ENCODE data around the gene TRPV4. TPM values are rescaled to one million over a fixed set of nuclear protein-coding genes. Genes with fewer than 3 reads are reported as not detected.

TRPV4 gene
- total RNA-seq, 1 experiment from 2014 or later: 0.34 TPM

- DNase-seq (ENCODE audit: low read depth): peak; percentile 62
Measured at GRCh38 chr12:109763201-109763841, 69.9 kb downstream of the TRPV4 start.

- no peak for DNase-seq (ENCODE audit: low read depth)
Measured at GRCh38 chr12:109762673-109763191, 70.5 kb downstream of the TRPV4 start.

GRCh38 chr12:109762071-109762672, 71.0 kb downstream of the TRPV4 start:
- DNase-seq (ENCODE audit: low read depth): no peak

GRCh38 chr12:109760930-109761921, 72.0 kb downstream of the TRPV4 start:
- no peak for DNase-seq (ENCODE audit: low read depth)

- DNase-seq (ENCODE audit: low read depth): peak; percentile 23
Measured at GRCh38 chr12:109760031-109760929, 72.9 kb downstream of the TRPV4 start.

GRCh38 chr12:109759595-109759994, 73.6 kb downstream of the TRPV4 start:
- no peak for DNase-seq (ENCODE audit: low read depth)

- DNase-seq (ENCODE audit: low read depth): no peak
Measured at GRCh38 chr12:109758426-109759420, 74.5 kb downstream of the TRPV4 start.

GRCh38 chr12:109757671-109758265, 75.4 kb downstream of the TRPV4 start:
- no peak for DNase-seq (ENCODE audit: low read depth)

- no peak for DNase-seq (ENCODE audit: low read depth)
Measured at GRCh38 chr12:109756457-109756856, 76.7 kb downstream of the TRPV4 start.

- no peak for DNase-seq (ENCODE audit: low read depth)
Measured at GRCh38 chr12:109753959-109754358, 79.2 kb downstream of the TRPV4 start.

GRCh38 chr12:109753054-109753401, 80.2 kb downstream of the TRPV4 start:
- DNase-seq (ENCODE audit: low read depth): no peak

GRCh38 chr12:109752117-109753053, 80.8 kb downstream of the TRPV4 start:
- no peak for DNase-seq (ENCODE audit: low read depth)

GRCh38 chr12:109744986-109745942, 87.9 kb downstream of the TRPV4 start:
- DNase-seq (ENCODE audit: low read depth): no peak

GRCh38 chr12:109744026-109744425, 89.2 kb downstream of the TRPV4 start:
- DNase-seq (ENCODE audit: low read depth): no peak

GRCh38 chr12:109743076-109743910, 89.9 kb downstream of the TRPV4 start:
- DNase-seq (ENCODE audit: low read depth): no peak
